ENCODE measurements around the gene MSL3B.

MSL3B gene

DNA sequence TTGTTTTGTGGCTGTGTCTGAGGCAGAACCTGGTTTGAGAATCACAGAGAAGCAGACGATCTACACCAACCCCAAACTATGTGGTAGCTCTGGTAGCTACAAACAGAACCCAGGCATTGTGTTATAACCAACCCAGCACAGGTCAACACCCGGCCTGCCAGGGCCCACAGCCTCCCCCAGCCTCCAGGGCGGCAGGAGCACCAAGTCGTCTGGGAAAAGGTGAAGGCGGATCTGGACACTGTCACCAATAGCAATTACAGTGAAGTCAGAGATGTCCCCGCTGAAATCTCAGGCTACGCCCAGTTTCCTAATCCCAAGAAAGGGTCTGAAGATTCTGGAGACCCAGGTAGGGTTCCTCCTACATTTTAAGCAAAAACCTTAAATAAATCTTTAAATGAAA is 17.4 kb downstream of the MSL3B start:
- Histone ChIP-seq H2AFZ (ENCODE audit: low read depth, low read length) (no peak overlapping the region), H3K9ac (ENCODE audit: insufficient read depth in 1 of 2, low read depth in 2 of 2, low read length in 2 of 2) (peak overlapping the region in 1 of 2 experiments; percentile 29; a peak in 1 of 4 replicates), H3K4me3 (no peak overlapping the region), H3K27ac (ENCODE audit: extremely low read depth, low read depth, low read length) (no peak overlapping the region; the same call in 2 of the 3 replicates), H4K20me1 (replicated peaks; ENCODE audit: control insufficient read depth, insufficient read depth, low read length) (no peaks in the 10 kb centered on the region), H3K9me1 (ENCODE audit: control insufficient read depth, insufficient read depth, low read length) (peaks cover 4% of the 10 kb centered on the region), H3K4me2 (ENCODE audit: insufficient read depth, low read length) (no peak overlapping the region), H3K4me1 (replicated peaks in 1 of 2; ENCODE audit: control insufficient read depth in 2 of 2, insufficient read depth in 2 of 2, low read length in 2 of 2) (peaks cover 14 to 16% of the 10 kb centered on the region in 2 experiments; a peak in 4 of 5 replicates), H3K79me2 (ENCODE audit: control insufficient read depth, insufficient read depth, low read length) (peaks cover 79% of the 10 kb centered on the region), H3K27me3 (ENCODE audit: control insufficient read depth in 2 of 2, insufficient read depth in 2 of 2, low read length in 2 of 2) (no peaks in the 10 kb centered on the region), H3K36me3 (ENCODE audit: control insufficient read depth, insufficient read depth, low read length) (peaks cover 77% of the 10 kb centered on the region), H3K9me3 (replicated peaks; ENCODE audit: control insufficient read depth, insufficient read depth, low read depth, low read length) (no peaks in the 10 kb centered on the region)
- 98% methylated on average over 7 of the region's 7 CpGs for WGBS (ENCODE audit: insufficient coverage, low coverage, missing lambda C conversion rate)
- TF ChIP-seq KDM5B (IDR thresholded peaks at IDR 0.05; ENCODE audit: insufficient replicate concordance, low read depth, low read length), result peak; percentile 33
- no peak for TF ChIP-seq ZNF354B (CRISPR knock-in tag; IDR thresholded peaks at IDR 0.05)
- ChIA-PET POLR2A (interaction anchor here (1.8 to 2.1 kb wide), 2 partner anchors 9 to 12 kb away, joined by 6 to 7 read pairs; no protein-coding TSS in a partner anchor), CTCF (ENCODE audit: low intra/inter-chr PET ratio) (no interaction called here)
- in situ Hi-C loops (cut with MboI), result loop anchor here (25.0 kb wide), 1 partner anchor 687 kb away; no protein-coding TSS in a partner anchor
- intact Hi-C loops (cut with micrococcal nuclease), result loop anchor here (10.0 kb wide), 1 partner anchor 1264 kb away; no protein-coding TSS in a partner anchor
- no TSS peak for BruUV-seq (replicated peaks)
- no peak for ATAC-seq
- no peak for FAIRE-seq
- no peak for DNase-seq (ENCODE audit: extremely low read depth in 1 of 4, low spot score in 3 of 4)

DNA sequence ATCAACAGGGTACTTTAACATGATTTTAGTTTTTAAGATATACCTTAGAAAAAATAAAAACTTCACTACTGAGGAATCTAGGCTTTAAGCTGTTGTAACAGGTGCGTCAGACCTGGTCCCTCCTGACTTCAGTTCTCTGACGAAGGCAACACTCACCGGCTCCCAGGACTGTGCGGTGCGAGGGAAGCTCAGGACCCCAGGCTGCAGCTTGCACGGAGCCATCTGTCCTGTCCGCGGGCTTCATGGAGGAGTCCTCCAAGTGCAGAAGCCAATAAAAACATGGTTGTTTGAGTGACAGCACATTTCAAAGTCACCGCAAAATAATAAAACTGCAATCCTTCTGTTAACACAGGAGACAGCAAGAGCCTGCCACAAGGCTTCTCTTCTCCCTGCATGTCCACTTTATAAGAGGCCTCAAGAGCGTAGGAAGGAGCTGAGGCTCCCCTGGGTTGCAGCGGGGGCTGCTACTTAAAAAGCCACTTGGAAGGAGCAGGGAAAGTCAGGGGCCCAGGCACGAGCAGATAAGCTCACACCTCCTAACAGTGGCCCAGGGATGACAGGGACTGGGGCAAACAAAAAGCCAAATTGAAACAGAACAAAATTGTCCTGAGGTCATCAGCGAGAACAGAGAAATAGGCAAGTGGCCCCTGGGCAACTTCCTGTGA is 18.4 kb downstream of the MSL3B start:
- no peak for ATAC-seq
- no peak for FAIRE-seq
- CTCF ChIA-PET (ENCODE audit: low intra/inter-chr PET ratio), result no interaction called here
- POLR2A ChIA-PET, result interaction anchor here (0.7 to 2.1 kb wide), 3 partner anchors 8 to 701 kb away, joined by 3 to 7 read pairs (median 6); no protein-coding TSS in a partner anchor
- Histone ChIP-seq H3K4me2 (ENCODE audit: insufficient read depth, low read length) (no peak overlapping the region), H3K36me3 (ENCODE audit: control insufficient read depth, insufficient read depth, low read length) (peaks cover 87% of the 10 kb centered on the region), H3K27ac (ENCODE audit: extremely low read depth, low read depth, low read length) (no peak overlapping the region; the same call in 2 of the 3 replicates), H4K20me1 (replicated peaks; ENCODE audit: control insufficient read depth, insufficient read depth, low read length) (no peaks in the 10 kb centered on the region), H3K4me1 (replicated peaks in 1 of 2; ENCODE audit: control insufficient read depth in 2 of 2, insufficient read depth in 2 of 2, low read length in 2 of 2) (peaks cover 8 to 10% of the 10 kb centered on the region in 2 experiments; a peak in 4 of 5 replicates), H3K9me1 (ENCODE audit: control insufficient read depth, insufficient read depth, low read length) (peaks cover 4% of the 10 kb centered on the region), H3K9ac (ENCODE audit: insufficient read depth in 1 of 2, low read depth in 2 of 2, low read length in 2 of 2) (no peak overlapping the region), H3K9me3 (replicated peaks; ENCODE audit: control insufficient read depth, insufficient read depth, low read depth, low read length) (no peaks in the 10 kb centered on the region), H3K4me3 (no peak overlapping the region), H3K79me2 (ENCODE audit: control insufficient read depth, insufficient read depth, low read length) (peaks cover 81% of the 10 kb centered on the region), H2AFZ (ENCODE audit: low read depth, low read length) (no peak overlapping the region), H3K27me3 (ENCODE audit: control insufficient read depth in 2 of 2, insufficient read depth in 2 of 2, low read length in 2 of 2) (no peaks in the 10 kb centered on the region)
- intact Hi-C loops (cut with micrococcal nuclease) (loop anchor here (10.0 kb wide), 1 partner anchor 1265 kb away; no protein-coding TSS in a partner anchor), in situ Hi-C loops (cut with MboI) (loop anchor here (25.0 kb wide), 1 partner anchor 688 kb away; no protein-coding TSS in a partner anchor)
- BruUV-seq (replicated peaks), result no TSS peak
- DNase-seq (ENCODE audit: extremely low read depth in 1 of 4, low spot score in 3 of 4), result no peak
- 96% methylated on average over 9 of the region's 13 CpGs for WGBS (ENCODE audit: insufficient coverage, low coverage, missing lambda C conversion rate)
- TF ChIP-seq CEBPG (CRISPR knock-in tag; IDR thresholded peaks at IDR 0.05) (no peak), CEBPG (tag; conservative IDR thresholded peaks at IDR 0.05 in 1 of 2, IDR thresholded peaks at IDR 0.05 in 1 of 2) (no peak), POLR2AphosphoS2 (IDR thresholded peaks at IDR 0.05; ENCODE audit: low read length) (no peak), RBM39 (optimal IDR thresholded peaks at IDR 0.05; ENCODE audit: low read depth, low read length) (no peak), RFX1 (IDR thresholded peaks at IDR 0.05) (no peak)
- TF ChIP-seq, protein P1, sequence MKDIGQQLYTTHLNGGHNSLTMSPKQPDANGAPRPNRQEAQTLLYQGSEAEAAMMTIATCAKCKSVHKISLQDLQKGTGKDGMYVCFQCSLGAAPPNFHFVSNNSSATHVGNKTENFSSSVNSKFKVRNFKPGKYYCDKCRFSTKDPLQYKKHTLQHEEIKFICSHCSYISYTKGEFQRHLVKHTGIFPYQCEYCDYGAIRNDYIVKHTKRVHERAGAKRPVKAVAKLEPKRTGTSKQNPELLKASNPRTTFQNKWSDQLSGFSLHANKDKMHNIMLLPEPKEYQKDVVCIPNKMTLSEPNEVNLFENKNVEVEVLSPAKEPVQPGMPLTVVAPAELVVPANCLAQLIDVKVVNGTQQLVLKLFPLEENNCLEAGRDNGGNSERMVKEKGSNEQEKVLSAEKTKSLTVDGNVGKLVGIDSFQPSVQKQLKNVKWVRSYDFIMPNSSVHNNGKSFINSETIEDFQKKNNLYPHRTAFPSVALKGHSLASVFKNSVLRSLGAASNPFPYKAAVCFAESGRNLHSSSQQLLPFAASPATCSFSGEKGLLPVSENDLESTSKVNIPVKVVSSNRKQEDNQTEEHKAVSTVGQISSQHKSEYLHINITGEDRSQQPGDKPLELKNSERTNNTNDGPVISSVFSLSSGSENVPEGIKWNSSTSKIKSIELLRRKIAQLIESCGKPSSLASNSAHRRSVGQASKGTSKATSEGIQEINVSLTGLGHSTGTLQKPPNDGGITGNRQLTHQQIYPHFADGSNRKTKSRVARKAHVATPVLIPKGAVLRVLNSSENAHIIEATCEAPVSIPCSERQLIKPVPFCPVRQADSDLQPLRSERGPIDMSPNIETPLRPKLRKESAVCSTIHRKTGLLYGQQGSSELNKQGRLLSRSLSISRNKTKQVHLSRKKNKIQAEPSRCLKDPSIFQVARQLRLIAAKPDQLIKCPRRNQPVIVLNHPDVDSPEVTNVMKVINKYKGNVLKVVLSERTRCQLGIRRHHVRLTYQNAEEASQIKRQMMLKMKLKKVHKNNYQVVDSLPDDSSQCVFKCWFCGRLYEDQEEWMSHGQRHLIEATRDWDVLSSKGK (CRISPR knock-in tag; IDR thresholded peaks at IDR 0.05), result no peak
- TF ChIP-seq, protein P2, sequence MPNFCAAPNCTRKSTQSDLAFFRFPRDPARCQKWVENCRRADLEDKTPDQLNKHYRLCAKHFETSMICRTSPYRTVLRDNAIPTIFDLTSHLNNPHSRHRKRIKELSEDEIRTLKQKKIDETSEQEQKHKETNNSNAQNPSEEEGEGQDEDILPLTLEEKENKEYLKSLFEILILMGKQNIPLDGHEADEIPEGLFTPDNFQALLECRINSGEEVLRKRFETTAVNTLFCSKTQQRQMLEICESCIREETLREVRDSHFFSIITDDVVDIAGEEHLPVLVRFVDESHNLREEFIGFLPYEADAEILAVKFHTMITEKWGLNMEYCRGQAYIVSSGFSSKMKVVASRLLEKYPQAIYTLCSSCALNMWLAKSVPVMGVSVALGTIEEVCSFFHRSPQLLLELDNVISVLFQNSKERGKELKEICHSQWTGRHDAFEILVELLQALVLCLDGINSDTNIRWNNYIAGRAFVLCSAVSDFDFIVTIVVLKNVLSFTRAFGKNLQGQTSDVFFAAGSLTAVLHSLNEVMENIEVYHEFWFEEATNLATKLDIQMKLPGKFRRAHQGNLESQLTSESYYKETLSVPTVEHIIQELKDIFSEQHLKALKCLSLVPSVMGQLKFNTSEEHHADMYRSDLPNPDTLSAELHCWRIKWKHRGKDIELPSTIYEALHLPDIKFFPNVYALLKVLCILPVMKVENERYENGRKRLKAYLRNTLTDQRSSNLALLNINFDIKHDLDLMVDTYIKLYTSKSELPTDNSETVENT (CRISPR knock-in tag; IDR thresholded peaks at IDR 0.05), result no peak

Data from K562 (cell line).